Suprapubic skin (tissue), 4 donors: ENCODE data around the gene NIPAL4. TPM values are rescaled to one million over a fixed set of nuclear protein-coding genes. Genes with fewer than 3 reads are reported as not detected.

ENCODE experiments used
- DNase-seq, 2 donors: peaks; one replicate each; pipeline ENCODE4 v3.0.0-alpha.2; 2019; ENCODE audit warnings: low spot score in 2 of 2
- H3K27ac ChIP-seq: fragments of 200-600 bp; sonication (generic); one replicate; pipeline ENCODE4 v1.5.1; 2019
- H3K27me3 ChIP-seq: fragments of 200-600 bp; sonication (generic); one replicate; pipeline ENCODE4 v1.5.1; 2019
- H3K36me3 ChIP-seq: fragments of 200-600 bp; sonication (generic); one replicate; pipeline ENCODE4 v1.5.1; 2019
- H3K4me1 ChIP-seq: fragments of 200-600 bp; sonication (generic); one replicate; pipeline ENCODE4 v1.5.1; 2019
- H3K4me3 ChIP-seq: fragments of 200-600 bp; sonication (generic); one replicate; pipeline ENCODE4 v1.5.1; 2019; ENCODE audit warnings: mild to moderate bottlenecking
- H3K9me3 ChIP-seq: fragments of 200-600 bp; sonication (generic); one replicate; pipeline ENCODE4 v1.5.1; 2019
- CTCF ChIP-seq, 2 donors: fragments of 200-600 bp in 1 of 2; fragments of 450-650 bp in 1 of 2; sonication (generic) in 1 of 2; IDR thresholded peaks; one replicate each; pipeline ENCODE4 v1.5.1; 2016 to 2019; ENCODE audit warnings: antibody characterized with exemption in 2 of 2, mild to moderate bottlenecking in 1 of 2, moderate library complexity in 1 of 2
- EP300 ChIP-seq: sonication (generic); formaldehyde crosslinking; IDR thresholded peaks from one replicate; pipeline ENCODE4 v1.6.1; 2017; ENCODE audit warnings: antibody characterized with exemption
- POLR2A ChIP-seq, 2 donors: fragments of 450-650 bp; IDR thresholded peaks; one replicate each; pipeline ENCODE4 v1.6.1; 2017; ENCODE audit warnings: antibody characterized with exemption in 2 of 2, mild to moderate bottlenecking in 2 of 2, moderate library complexity in 2 of 2
- POLR2AphosphoS5 ChIP-seq, 3 donors: sonication (generic); formaldehyde crosslinking; IDR thresholded peaks; one replicate each; pipeline ENCODE4 v1.6.1; 2017; ENCODE audit warnings: antibody characterized with exemption in 3 of 3
- WGBS: methylation state at CpG from one replicate; pipeline ENCODE4 v1.1.5; 2018; 5-methylcytosine and 5-hydroxymethylcytosine counted together
- total RNA-seq, 4 donors: library from RNA; depleted of rRNA; stranded (reverse); fragments of >200 nt; gene quantifications; one replicate each; pipeline ENCODE4 v1.1.0, GENCODE V29; 2016

The NIPAL4 gene
- total RNA-seq, 4 donors from 2014 or later, result 45.8 to 111 (median 86.6) TPM

DNA sequence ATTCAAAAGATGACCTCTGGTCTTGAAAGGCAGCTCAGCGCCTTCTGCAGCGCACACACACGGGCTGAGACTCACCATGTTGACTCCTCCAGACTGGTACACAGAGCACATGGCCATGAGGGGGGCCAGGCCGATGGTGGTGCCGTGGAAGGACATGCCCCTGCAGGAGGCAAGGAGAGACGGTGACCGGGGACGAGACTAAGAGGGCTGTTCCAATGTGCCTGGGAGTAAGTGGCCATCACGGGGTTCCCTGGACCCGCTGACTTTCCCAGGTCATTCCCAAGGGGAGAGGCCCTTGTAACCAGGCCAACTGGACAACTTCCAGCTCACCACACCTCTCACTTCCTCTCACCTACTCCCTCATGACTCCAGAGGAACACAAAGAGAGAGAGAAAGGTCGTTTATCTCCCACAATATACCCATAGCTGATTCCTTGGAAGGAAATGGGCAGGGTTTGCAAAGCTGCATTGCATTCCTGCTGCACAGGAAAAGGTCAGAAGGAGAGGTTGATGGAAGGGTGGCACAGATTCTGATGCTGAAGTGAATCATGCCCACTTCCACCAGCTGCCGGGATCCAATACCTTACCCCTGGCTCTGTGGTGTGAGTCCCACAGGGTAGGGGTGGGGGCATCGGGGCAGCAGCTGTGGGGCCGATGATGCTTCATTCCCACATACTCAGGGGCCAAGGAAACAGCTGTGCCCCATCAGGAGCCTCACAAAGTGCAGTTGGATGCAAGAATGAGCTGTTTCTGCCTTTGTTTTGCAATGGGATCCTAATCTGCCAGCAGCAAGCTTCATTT is 47.2 kb downstream of the NIPAL4 start:
- no peak for TF ChIP-seq EP300
- TF ChIP-seq POLR2A (IDR thresholded peaks at IDR 0.05), result no peak
- no peak for TF ChIP-seq CTCF (IDR thresholded peaks at IDR 0.05)
- TF ChIP-seq POLR2AphosphoS5 (IDR thresholded peaks at IDR 0.05), result no peak
- DNase-seq, result no peak
- Histone ChIP-seq H3K4me3 (no peak overlapping the region), H3K27me3 (no peaks in the 10 kb centered on the region), H3K9me3 (no peaks in the 10 kb centered on the region), H3K4me1 (peaks cover 14% of the 10 kb centered on the region), H3K36me3 (no peaks in the 10 kb centered on the region), H3K27ac (no peak overlapping the region)
- whole genome bisulfite sequencing, result 68% methylated on average over 14 of the region's 14 CpGs

DNA sequence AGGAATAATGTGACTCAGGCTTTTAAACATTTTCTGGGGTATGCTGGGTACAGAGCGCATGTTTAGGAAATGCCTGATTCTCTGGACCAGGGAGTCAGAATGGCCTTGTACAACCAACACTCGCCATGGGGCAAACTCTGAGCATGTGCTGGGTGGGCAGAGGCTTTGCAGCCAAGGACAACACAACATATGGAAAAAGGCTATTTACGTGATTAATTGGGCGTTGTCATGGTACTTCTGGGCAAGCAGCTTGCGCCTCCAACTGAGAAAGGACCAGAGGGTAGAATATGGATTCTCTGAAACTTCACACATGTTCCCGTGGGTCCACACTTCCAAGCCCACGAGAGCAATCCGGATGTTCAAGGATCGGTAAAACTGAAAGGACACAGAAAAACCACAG is 49.1 kb downstream of the NIPAL4 start:
- Histone ChIP-seq H3K4me1 (peaks cover 20% of the 10 kb centered on the region), H3K4me3 (no peak overlapping the region), H3K36me3 (no peaks in the 10 kb centered on the region), H3K27me3 (no peaks in the 10 kb centered on the region), H3K9me3 (no peaks in the 10 kb centered on the region), H3K27ac (no peak overlapping the region)
- no peak for DNase-seq
- TF ChIP-seq CTCF (IDR thresholded peaks at IDR 0.05) (no peak), EP300 (no peak), POLR2A (IDR thresholded peaks at IDR 0.05) (no peak), POLR2AphosphoS5 (IDR thresholded peaks at IDR 0.05) (no peak)
- WGBS, result 95% methylated on average over 9 of the region's 9 CpGs

- DNase-seq, result no peak
- H3K27ac ChIP-seq, result no peak overlapping the region
- H3K4me1 ChIP-seq, result peaks cover 20% of the 10 kb centered on the region
- H3K4me3 ChIP-seq, result no peak overlapping the region
- TF ChIP-seq CTCF (IDR thresholded peaks at IDR 0.05) (no peak), POLR2A (IDR thresholded peaks at IDR 0.05) (no peak), POLR2AphosphoS5 (IDR thresholded peaks at IDR 0.05) (no peak), EP300 (no peak)
- no peaks in the 10 kb centered on the region for H3K9me3 ChIP-seq
- H3K36me3 ChIP-seq, result no peaks in the 10 kb centered on the region
- H3K27me3 ChIP-seq, result no peaks in the 10 kb centered on the region
Observed at GRCh38 chr5:157509587-157509986, 49.6 kb downstream of the NIPAL4 start.

- no peak for DNase-seq
- 89% methylated on average over 5 of the region's 5 CpGs for WGBS
- no peaks in the 10 kb centered on the region for H3K27me3 ChIP-seq
- H3K4me3 ChIP-seq, result no peak overlapping the region
- H3K4me1 ChIP-seq, result peaks cover 20% of the 10 kb centered on the region
- no peaks in the 10 kb centered on the region for H3K36me3 ChIP-seq
- TF ChIP-seq EP300, result no peak
- TF ChIP-seq CTCF (IDR thresholded peaks at IDR 0.05), result no peak
- TF ChIP-seq POLR2A (IDR thresholded peaks at IDR 0.05), result no peak
- TF ChIP-seq POLR2AphosphoS5 (IDR thresholded peaks at IDR 0.05), result no peak
- H3K27ac ChIP-seq, result peak overlapping the region; percentile 70
- H3K9me3 ChIP-seq, result no peaks in the 10 kb centered on the region
Observed at GRCh38 chr5:157510682-157511081, 50.7 kb downstream of the NIPAL4 start.

GRCh38 chr5:157511651-157512644 is 51.9 kb downstream of the NIPAL4 start:
- H3K4me3 ChIP-seq, result no peak overlapping the region
- peaks cover 23% of the 10 kb centered on the region for H3K4me1 ChIP-seq
- peak overlapping the region; percentile 70 for H3K27ac ChIP-seq
- TF ChIP-seq EP300 (no peak), POLR2AphosphoS5 (IDR thresholded peaks at IDR 0.05) (no peak), POLR2A (IDR thresholded peaks at IDR 0.05) (no peak), CTCF (IDR thresholded peaks at IDR 0.05) (no peak)
- 24% methylated on average over 8 of the region's 9 CpGs for WGBS
- H3K27me3 ChIP-seq, result no peaks in the 10 kb centered on the region
- DNase-seq, result peak; percentile 94 to 95
- H3K9me3 ChIP-seq, result no peaks in the 10 kb centered on the region
- H3K36me3 ChIP-seq, result no peaks in the 10 kb centered on the region
